SK-N-SH treated with all-trans-retinoic acid at 6 μM for 48 hours (cell line): ENCODE results near the gene CST9L.

Experiments
- ATAC-seq: fragments of 200-7000 bp; cut with Tn5 transposase; 3 replicates; pipeline ENCODE4 v1.9.1; 2020; ENCODE audit warnings: mild to moderate bottlenecking, moderate library complexity
- ARNTL ChIP-seq: fragments of 450-650 bp; formaldehyde crosslinking; IDR thresholded peaks from 2 replicates; pipeline ENCODE4 v1.5.0; 2020; ENCODE audit warnings: low read depth, mild to moderate bottlenecking, moderate library complexity, borderline replicate concordance
- BACH2 ChIP-seq: fragments of 250-450 bp; sonication (Bioruptor Pico); IDR thresholded peaks from 2 replicates; pipeline ENCODE4 v1.9.0; 2021; ENCODE audit warnings: mild to moderate bottlenecking, borderline replicate concordance
- CREB5 ChIP-seq: fragments of 250-450 bp; sonication (Bioruptor Pico); IDR thresholded peaks from 2 replicates; pipeline ENCODE4 v1.5.1; 2020; ENCODE audit warnings: low read depth, mild to moderate bottlenecking, moderate library complexity
- CSDC2 ChIP-seq: fragments of 250-450 bp; sonication (Bioruptor Pico); IDR thresholded peaks from 2 replicates; pipeline ENCODE4 v1.5.0; 2020; ENCODE audit warnings: mild to moderate bottlenecking, moderate library complexity
- CSRNP3 ChIP-seq: fragments of 250-450 bp; sonication (Bioruptor Pico); IDR thresholded peaks from 2 replicates; pipeline ENCODE4 v1.5.1; 2021; ENCODE audit warnings: mild to moderate bottlenecking, moderate library complexity
- ESRRG ChIP-seq: fragments of 250-450 bp; sonication (Bioruptor Pico); IDR thresholded peaks from 2 replicates; pipeline ENCODE4 v1.6.1; 2021; ENCODE audit warnings: mild to moderate bottlenecking
- GLIS3 ChIP-seq: fragments of 250-450 bp; sonication (Bioruptor Pico); IDR thresholded peaks from 2 replicates; pipeline ENCODE4 v1.5.0; 2020; ENCODE audit warnings: mild to moderate bottlenecking, moderate library complexity
- ISL1 ChIP-seq: fragments of 250-450 bp; sonication (Bioruptor Pico); IDR thresholded peaks from 2 replicates; pipeline ENCODE4 v2.1.2; 2022; ENCODE audit warnings: mild to moderate bottlenecking, moderate library complexity
- OSR1 ChIP-seq: fragments of 250-450 bp; sonication (Bioruptor Pico); IDR thresholded peaks from 2 replicates; pipeline ENCODE4 v1.8.0; 2022; ENCODE audit warnings: moderate library complexity, mild to moderate bottlenecking, inconsistent platforms
- PATZ1 ChIP-seq: fragments of 250-450 bp; sonication (Bioruptor Pico); IDR thresholded peaks from 2 replicates; pipeline ENCODE4 v1.8.0; 2020; ENCODE audit warnings: mild to moderate bottlenecking, moderate library complexity, borderline replicate concordance
- POU6F1 ChIP-seq: fragments of 250-450 bp; sonication (Bioruptor Pico); IDR thresholded peaks from 2 replicates; pipeline ENCODE4 v1.8.0; 2021; ENCODE audit warnings: low read depth, mild to moderate bottlenecking, moderate library complexity, borderline replicate concordance
- PPARA ChIP-seq: fragments of 250-450 bp; sonication (Bioruptor Pico); IDR thresholded peaks from 2 replicates; pipeline ENCODE4 v1.5.0; 2020; ENCODE audit warnings: mild to moderate bottlenecking, borderline replicate concordance
- RARB ChIP-seq: fragments of 250-450 bp; sonication (Bioruptor Pico); IDR thresholded peaks from 2 replicates; pipeline ENCODE4 v1.8.0; 2021; ENCODE audit warnings: mild to moderate bottlenecking, moderate library complexity
- SNAI2 ChIP-seq: fragments of 250-450 bp; sonication (Bioruptor Pico); IDR thresholded peaks from 2 replicates; pipeline ENCODE4 v1.5.0; 2020; ENCODE audit warnings: mild to moderate bottlenecking, moderate library complexity
- TCF4 ChIP-seq: fragments of 250-450 bp; sonication (Bioruptor Pico); IDR thresholded peaks from 2 replicates; pipeline ENCODE4 v1.8.0; 2021; ENCODE audit warnings: mild to moderate bottlenecking, moderate library complexity, borderline replicate concordance
- TSHZ2 ChIP-seq: fragments of 250-450 bp; sonication (Bioruptor Pico); IDR thresholded peaks from 2 replicates; pipeline ENCODE4 v1.5.0; 2020; ENCODE audit warnings: mild to moderate bottlenecking, moderate library complexity
- ZC3H10 ChIP-seq: fragments of 250-450 bp; sonication (Bioruptor Pico); IDR thresholded peaks from 2 replicates; pipeline ENCODE4 v1.5.1; 2021; ENCODE audit warnings: mild to moderate bottlenecking, moderate library complexity
- ZFP3 ChIP-seq: fragments of 250-450 bp; sonication (Bioruptor Pico); IDR thresholded peaks from 2 replicates; pipeline ENCODE4 v1.5.0; 2020; ENCODE audit warnings: mild to moderate bottlenecking, moderate library complexity
- ZFP30 ChIP-seq: fragments of 450-650 bp; formaldehyde crosslinking; IDR thresholded peaks from 2 replicates; pipeline ENCODE4 v1.5.0; 2022; ENCODE audit warnings: mild to moderate bottlenecking, moderate library complexity
- ZNF565 ChIP-seq: fragments of 450-650 bp; formaldehyde crosslinking; conservative IDR thresholded peaks from 2 replicates; pipeline ENCODE4 v1.5.0; 2020; ENCODE audit warnings: low read depth, mild to moderate bottlenecking, moderate library complexity
- ZNF70 ChIP-seq: fragments of 450-650 bp; formaldehyde crosslinking; IDR thresholded peaks from 2 replicates; pipeline ENCODE4 v1.5.0; 2020; ENCODE audit warnings: mild to moderate bottlenecking, moderate library complexity
- ZNF8 ChIP-seq: fragments of 450-650 bp; formaldehyde crosslinking; IDR thresholded peaks from 2 replicates; pipeline ENCODE4 v1.5.0; 2020; ENCODE audit warnings: mild to moderate bottlenecking, moderate library complexity

The CST9L gene

GRCh38 chr20:23608251-23608846 is 40.1 kb upstream of the CST9L start:
- ATAC-seq: no peak
- TF ChIP-seq ESRRG (CRISPR knock-in tag): no peak
- TF ChIP-seq CREB5 (CRISPR knock-in tag): no peak

- no peak for ATAC-seq
- no peak for TF ChIP-seq PPARA (CRISPR knock-in tag)
- TF ChIP-seq GLIS3: no peak
- TF ChIP-seq CSDC2 (CRISPR knock-in tag): no peak
- no peak for TF ChIP-seq TCF4 (CRISPR knock-in tag)
- no peak for TF ChIP-seq ZNF8 (CRISPR knock-in tag)
- TF ChIP-seq PATZ1 (CRISPR knock-in tag): no peak
- no peak for TF ChIP-seq CREB5 (CRISPR knock-in tag)
- TF ChIP-seq BACH2 (CRISPR knock-in tag): no peak
- TF ChIP-seq OSR1 (CRISPR knock-in tag): no peak
- TF ChIP-seq SNAI2 (CRISPR knock-in tag): no peak
- no peak for TF ChIP-seq ZFP30 (CRISPR knock-in tag)
- no peak for TF ChIP-seq ZC3H10
- no peak for TF ChIP-seq ZNF70 (CRISPR knock-in tag)
- no peak for TF ChIP-seq POU6F1
- no peak for TF ChIP-seq CSRNP3 (CRISPR knock-in tag)
- no peak for TF ChIP-seq ARNTL (CRISPR knock-in tag)
- no peak for TF ChIP-seq RARB
- no peak for TF ChIP-seq ZFP3
These were observed 39.4 kb upstream of the CST9L start for GRCh38 chr20:23607497-23608245.

- TF ChIP-seq SNAI2 (CRISPR knock-in tag) (no peak), ARNTL (CRISPR knock-in tag) (no peak), OSR1 (CRISPR knock-in tag) (no peak), CSRNP3 (CRISPR knock-in tag) (no peak), ZNF565 (CRISPR knock-in tag) (no peak), RARB (no peak), ZFP3 (no peak), ESRRG (CRISPR knock-in tag) (no peak), ZNF70 (CRISPR knock-in tag) (no peak), TCF4 (CRISPR knock-in tag) (no peak), ISL1 (CRISPR knock-in tag) (no peak), PPARA (CRISPR knock-in tag) (no peak), ZC3H10 (no peak), TSHZ2 (CRISPR knock-in tag) (no peak)
- peak; percentile 98 for ATAC-seq
These were observed 38.4 kb upstream of the CST9L start for GRCh38 chr20:23606652-23607049.
